ENCODE measurements around the gene LGALS13.

LGALS13 gene

GRCh38 chr19:39602224-39602623 lies at the start of gene LGALS13:
LGALS13 (plus strand) TSS chr19:39602524; CDS start chr19:39602569, 45 bp downstream.
- no peak within 1 kb of the TSS for H3K4me3 ChIP-seq (ENCODE audit: low read depth, low read length)
- TF ChIP-seq MYC (IDR thresholded peaks at IDR 0.05; ENCODE audit: low read depth, low read length) (no peak), MAX (IDR thresholded peaks at IDR 0.05; ENCODE audit: low read depth, low read length) (no peak), POLR2A (IDR thresholded peaks at IDR 0.05; ENCODE audit: extremely low read depth, insufficient read length) (no peak)
- no peak for DNase-seq (ENCODE audit: low read depth)

GRCh38 chr19:39553082-39553652 lies 49.2 kb upstream of the LGALS13 start:
- H3K4me3 ChIP-seq (ENCODE audit: low read depth, low read length) = no peak overlapping the region
- DNase-seq (ENCODE audit: low read depth) = no peak
- no peak for TF ChIP-seq MYC (IDR thresholded peaks at IDR 0.05; ENCODE audit: low read depth, low read length)
- no peak for TF ChIP-seq CTCF (IDR thresholded peaks at IDR 0.05; ENCODE audit: low read depth, low read length)
- TF ChIP-seq MAX (IDR thresholded peaks at IDR 0.05; ENCODE audit: low read depth, low read length) = no peak
- no peak for TF ChIP-seq POLR2A (IDR thresholded peaks at IDR 0.05; ENCODE audit: extremely low read depth, insufficient read length)

- DNase-seq (ENCODE audit: low read depth) = no peak
- H3K4me3 ChIP-seq (ENCODE audit: low read depth, low read length) = no peak overlapping the region
- TF ChIP-seq CTCF (IDR thresholded peaks at IDR 0.05; ENCODE audit: low read depth, low read length) (no peak), MAX (IDR thresholded peaks at IDR 0.05; ENCODE audit: low read depth, low read length) (no peak), POLR2A (IDR thresholded peaks at IDR 0.05; ENCODE audit: extremely low read depth, insufficient read length) (no peak)
These were observed 47.5 kb upstream of the LGALS13 start for GRCh38 chr19:39554701-39555311.

GRCh38 chr19:39555883-39556282 lies 46.4 kb upstream of the LGALS13 start:
- DNase-seq (ENCODE audit: low read depth) = no peak

GRCh38 chr19:39557811-39558623 lies 44.3 kb upstream of the LGALS13 start:
- H3K4me3 ChIP-seq (ENCODE audit: low read depth, low read length) = no peak overlapping the region
- DNase-seq (ENCODE audit: low read depth) = no peak
- TF ChIP-seq POLR2A (IDR thresholded peaks at IDR 0.05; ENCODE audit: extremely low read depth, insufficient read length) (no peak), MAX (IDR thresholded peaks at IDR 0.05; ENCODE audit: low read depth, low read length) (no peak), CTCF (IDR thresholded peaks at IDR 0.05; ENCODE audit: low read depth, low read length) (no peak), MYC (IDR thresholded peaks at IDR 0.05; ENCODE audit: low read depth, low read length) (no peak)

More at GRCh38 chr19:39555883-39556282, 46.4 kb upstream of the LGALS13 start:
- no peak overlapping the region for H3K4me3 ChIP-seq (ENCODE audit: low read depth, low read length)
- no peak for TF ChIP-seq MYC (IDR thresholded peaks at IDR 0.05; ENCODE audit: low read depth, low read length)
- no peak for TF ChIP-seq POLR2A (IDR thresholded peaks at IDR 0.05; ENCODE audit: extremely low read depth, insufficient read length)
- TF ChIP-seq MAX (IDR thresholded peaks at IDR 0.05; ENCODE audit: low read depth, low read length) = no peak
- TF ChIP-seq CTCF (IDR thresholded peaks at IDR 0.05; ENCODE audit: low read depth, low read length) = no peak
